ENCODE data around the gene NPAS3.

Gene NPAS3

GRCh38 chr14:33689680-33690079 is 751.0 kb downstream of the NPAS3 start:
- Histone ChIP-seq H3K27me3 (ENCODE audit: control insufficient read depth, insufficient read depth, low read length) (no peaks in the 10 kb centered on the region), H3K27ac (ENCODE audit: low read length) (no peak overlapping the region), H3K9ac (ENCODE audit: low read length) (no peak overlapping the region), H3K9me3 (ENCODE audit: control insufficient read depth, low read depth, low read length) (no peaks in the 10 kb centered on the region), H3K4me3 (ENCODE audit: low read length) (no peak overlapping the region), H3K36me3 (ENCODE audit: control insufficient read depth, low read depth, low read length) (no peaks in the 10 kb centered on the region), H3K4me1 (ENCODE audit: control insufficient read depth, low read depth, low read length) (no peaks in the 10 kb centered on the region)

DNA sequence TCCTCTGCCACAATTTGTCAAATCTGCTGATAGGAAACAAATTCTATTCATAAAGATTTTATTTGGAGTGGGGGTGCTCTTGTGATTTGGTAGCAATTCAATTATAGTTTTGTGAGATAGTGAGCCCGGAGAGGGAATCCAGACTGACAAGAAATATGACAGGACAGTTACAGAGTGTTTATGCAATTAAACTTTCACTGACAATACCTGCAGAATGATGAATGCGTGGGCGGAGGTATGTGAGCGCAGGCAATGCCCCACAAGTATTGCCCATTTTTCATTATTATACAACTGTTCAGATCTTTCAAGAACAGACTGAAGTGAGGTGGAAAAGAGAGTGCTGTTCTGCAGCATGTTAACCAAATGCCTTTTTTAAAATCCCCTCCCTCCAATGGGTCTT is 753.2 kb downstream of the NPAS3 start:
- Histone ChIP-seq H3K36me3 (ENCODE audit: control insufficient read depth, low read depth, low read length) (no peaks in the 10 kb centered on the region), H3K27me3 (ENCODE audit: control insufficient read depth, insufficient read depth, low read length) (no peaks in the 10 kb centered on the region), H3K9me3 (ENCODE audit: control insufficient read depth, low read depth, low read length) (no peaks in the 10 kb centered on the region), H3K4me1 (ENCODE audit: control insufficient read depth, low read depth, low read length) (no peaks in the 10 kb centered on the region), H3K4me3 (ENCODE audit: low read length) (no peak overlapping the region), H3K27ac (ENCODE audit: low read length) (no peak overlapping the region), H3K9ac (ENCODE audit: low read length) (no peak overlapping the region)

GRCh38 chr14:33692762-33693161 is 754.1 kb downstream of the NPAS3 start:
- Histone ChIP-seq H3K9me3 (ENCODE audit: control insufficient read depth, low read depth, low read length) (no peaks in the 10 kb centered on the region), H3K36me3 (ENCODE audit: control insufficient read depth, low read depth, low read length) (no peaks in the 10 kb centered on the region), H3K27ac (ENCODE audit: low read length) (no peak overlapping the region), H3K27me3 (ENCODE audit: control insufficient read depth, insufficient read depth, low read length) (no peaks in the 10 kb centered on the region), H3K4me3 (ENCODE audit: low read length) (no peak overlapping the region), H3K9ac (ENCODE audit: low read length) (no peak overlapping the region), H3K4me1 (ENCODE audit: control insufficient read depth, low read depth, low read length) (no peaks in the 10 kb centered on the region)

- no peak overlapping the region for H3K9ac ChIP-seq (ENCODE audit: low read length)
- H3K4me1 ChIP-seq (ENCODE audit: control insufficient read depth, low read depth, low read length) = no peaks in the 10 kb centered on the region
- H3K27ac ChIP-seq (ENCODE audit: low read length) = no peak overlapping the region
- H3K9me3 ChIP-seq (ENCODE audit: control insufficient read depth, low read depth, low read length) = no peaks in the 10 kb centered on the region
- H3K27me3 ChIP-seq (ENCODE audit: control insufficient read depth, insufficient read depth, low read length) = no peaks in the 10 kb centered on the region
- H3K36me3 ChIP-seq (ENCODE audit: control insufficient read depth, low read depth, low read length) = no peaks in the 10 kb centered on the region
- no peak overlapping the region for H3K4me3 ChIP-seq (ENCODE audit: low read length)
Observed at GRCh38 chr14:33693237-33693636, 754.6 kb downstream of the NPAS3 start.

- Histone ChIP-seq H3K4me3 (ENCODE audit: low read length) (no peak overlapping the region), H3K9me3 (ENCODE audit: control insufficient read depth, low read depth, low read length) (no peaks in the 10 kb centered on the region), H3K9ac (ENCODE audit: low read length) (no peak overlapping the region), H3K27me3 (ENCODE audit: control insufficient read depth, insufficient read depth, low read length) (no peaks in the 10 kb centered on the region), H3K27ac (ENCODE audit: low read length) (no peak overlapping the region), H3K4me1 (ENCODE audit: control insufficient read depth, low read depth, low read length) (no peaks in the 10 kb centered on the region), H3K36me3 (ENCODE audit: control insufficient read depth, low read depth, low read length) (no peaks in the 10 kb centered on the region)
Observed at GRCh38 chr14:33696165-33696564, 757.5 kb downstream of the NPAS3 start.

DNA sequence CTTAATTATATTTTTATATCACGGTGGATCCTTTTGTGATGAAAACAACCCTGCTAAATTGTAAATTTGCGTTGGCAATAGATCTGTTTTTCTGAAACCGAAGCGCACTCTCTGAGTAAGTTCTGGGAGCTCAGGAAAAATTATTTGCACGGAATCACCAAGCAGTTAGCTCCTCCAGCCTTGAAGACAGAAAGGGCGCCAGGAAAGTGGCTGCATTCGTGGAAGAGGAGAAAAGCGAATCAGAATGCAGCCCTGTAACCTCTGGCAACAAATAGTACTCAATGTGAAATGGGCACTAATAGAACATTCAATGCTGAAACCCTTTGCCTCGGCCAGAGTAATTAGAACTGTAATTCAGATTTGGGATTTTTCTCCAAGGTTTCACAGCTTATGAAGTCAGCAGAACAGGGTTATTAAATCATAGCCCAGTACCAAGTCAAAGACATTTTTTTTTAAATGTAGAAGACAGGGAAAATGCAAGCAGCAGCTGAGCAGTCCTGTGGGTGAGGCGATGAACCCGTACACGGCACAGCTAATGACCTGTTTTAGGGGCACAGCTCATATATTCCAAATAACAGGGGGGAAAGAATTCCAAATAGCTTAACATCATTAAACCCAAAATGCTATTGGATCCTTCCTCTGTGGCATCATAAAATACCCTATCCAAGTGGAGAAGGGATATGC is 760.8 kb downstream of the NPAS3 start:
- no peaks in the 10 kb centered on the region for H3K9me3 ChIP-seq (ENCODE audit: control insufficient read depth, low read depth, low read length)
- no peaks in the 10 kb centered on the region for H3K27me3 ChIP-seq (ENCODE audit: control insufficient read depth, insufficient read depth, low read length)
- no peaks in the 10 kb centered on the region for H3K36me3 ChIP-seq (ENCODE audit: control insufficient read depth, low read depth, low read length)
- H3K4me3 ChIP-seq (ENCODE audit: low read length) = no peak overlapping the region
- no peaks in the 10 kb centered on the region for H3K4me1 ChIP-seq (ENCODE audit: control insufficient read depth, low read depth, low read length)
- no peak overlapping the region for H3K27ac ChIP-seq (ENCODE audit: low read length)
- H3K9ac ChIP-seq (ENCODE audit: low read length) = no peak overlapping the region

DNA sequence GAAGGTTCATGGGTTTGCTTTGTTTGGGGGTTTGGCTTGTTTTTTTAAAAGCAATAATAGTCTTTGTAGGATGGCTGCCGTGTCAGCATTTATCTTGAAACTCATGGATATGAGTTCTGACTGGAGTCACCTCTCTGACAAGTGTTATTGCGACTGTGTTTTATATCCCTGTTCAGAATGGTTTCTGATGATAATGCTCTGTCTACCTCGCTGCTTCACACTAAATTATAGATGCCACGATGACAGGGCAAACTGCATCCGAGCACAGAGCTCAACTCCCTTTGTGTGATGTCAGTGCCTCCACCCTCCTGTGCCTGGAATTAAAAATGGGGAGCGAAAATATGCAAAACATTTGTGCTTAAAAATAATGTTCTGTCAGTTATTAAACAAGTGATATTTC is 761.4 kb downstream of the NPAS3 start:
- Histone ChIP-seq H3K9ac (ENCODE audit: low read length) (no peak overlapping the region), H3K27me3 (ENCODE audit: control insufficient read depth, insufficient read depth, low read length) (no peaks in the 10 kb centered on the region), H3K36me3 (ENCODE audit: control insufficient read depth, low read depth, low read length) (no peaks in the 10 kb centered on the region)

GRCh38 chr14:33702293-33702692 is 763.6 kb downstream of the NPAS3 start:
- Histone ChIP-seq H3K4me3 (ENCODE audit: low read length) (no peak overlapping the region), H3K9me3 (ENCODE audit: control insufficient read depth, low read depth, low read length) (no peaks in the 10 kb centered on the region), H3K9ac (ENCODE audit: low read length) (no peak overlapping the region), H3K4me1 (ENCODE audit: control insufficient read depth, low read depth, low read length) (no peaks in the 10 kb centered on the region), H3K27me3 (ENCODE audit: control insufficient read depth, insufficient read depth, low read length) (no peaks in the 10 kb centered on the region), H3K36me3 (ENCODE audit: control insufficient read depth, low read depth, low read length) (no peaks in the 10 kb centered on the region), H3K27ac (ENCODE audit: low read length) (no peak overlapping the region)

More for the DNA sequence above, 761.4 kb downstream of the NPAS3 start:
- Histone ChIP-seq H3K27ac (ENCODE audit: low read length) (no peak overlapping the region), H3K9me3 (ENCODE audit: control insufficient read depth, low read depth, low read length) (no peaks in the 10 kb centered on the region), H3K4me3 (ENCODE audit: low read length) (no peak overlapping the region), H3K4me1 (ENCODE audit: control insufficient read depth, low read depth, low read length) (no peaks in the 10 kb centered on the region)

GRCh38 chr14:33704481-33704880 is 765.8 kb downstream of the NPAS3 start:
- Histone ChIP-seq H3K4me3 (ENCODE audit: low read length) (no peak overlapping the region), H3K27ac (ENCODE audit: low read length) (no peak overlapping the region), H3K9ac (ENCODE audit: low read length) (no peak overlapping the region), H3K36me3 (ENCODE audit: control insufficient read depth, low read depth, low read length) (no peaks in the 10 kb centered on the region), H3K27me3 (ENCODE audit: control insufficient read depth, insufficient read depth, low read length) (no peaks in the 10 kb centered on the region), H3K4me1 (ENCODE audit: control insufficient read depth, low read depth, low read length) (no peaks in the 10 kb centered on the region), H3K9me3 (ENCODE audit: control insufficient read depth, low read depth, low read length) (no peaks in the 10 kb centered on the region)

- Histone ChIP-seq H3K9ac (ENCODE audit: low read length) (no peak overlapping the region), H3K27ac (ENCODE audit: low read length) (no peak overlapping the region), H3K9me3 (ENCODE audit: control insufficient read depth, low read depth, low read length) (no peaks in the 10 kb centered on the region), H3K36me3 (ENCODE audit: control insufficient read depth, low read depth, low read length) (no peaks in the 10 kb centered on the region), H3K4me3 (ENCODE audit: low read length) (no peak overlapping the region), H3K27me3 (ENCODE audit: control insufficient read depth, insufficient read depth, low read length) (no peaks in the 10 kb centered on the region), H3K4me1 (ENCODE audit: control insufficient read depth, low read depth, low read length) (no peaks in the 10 kb centered on the region)
Observed at GRCh38 chr14:33705490-33705889, 766.8 kb downstream of the NPAS3 start.

GRCh38 chr14:33707716-33708115 is 769.0 kb downstream of the NPAS3 start:
- no peaks in the 10 kb centered on the region for H3K9me3 ChIP-seq (ENCODE audit: control insufficient read depth, low read depth, low read length)
- no peak overlapping the region for H3K4me3 ChIP-seq (ENCODE audit: low read length)
- no peak overlapping the region for H3K27ac ChIP-seq (ENCODE audit: low read length)
- H3K4me1 ChIP-seq (ENCODE audit: control insufficient read depth, low read depth, low read length) = peaks cover 14% of the 10 kb centered on the region
- no peak overlapping the region for H3K9ac ChIP-seq (ENCODE audit: low read length)
- H3K27me3 ChIP-seq (ENCODE audit: control insufficient read depth, insufficient read depth, low read length) = no peaks in the 10 kb centered on the region
- H3K36me3 ChIP-seq (ENCODE audit: control insufficient read depth, low read depth, low read length) = no peaks in the 10 kb centered on the region

DNA sequence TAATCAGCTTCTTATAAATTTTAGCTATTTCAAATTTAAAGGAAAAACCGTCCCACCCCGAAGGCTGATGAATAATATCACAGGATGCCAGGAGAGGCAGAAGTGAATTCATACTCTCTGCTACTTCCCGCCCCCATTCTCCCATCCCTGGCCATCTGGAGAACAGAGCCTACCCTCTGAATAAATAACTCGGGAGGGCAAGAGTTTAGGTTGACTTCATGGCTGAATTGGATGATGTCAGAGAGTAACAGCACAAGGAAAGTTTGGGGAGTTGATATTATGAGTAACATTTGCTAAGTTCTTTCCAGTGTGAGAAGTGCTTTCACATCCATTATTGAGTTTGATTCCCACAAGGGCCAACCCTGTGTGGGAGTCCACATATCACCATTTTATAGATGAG is 770.6 kb downstream of the NPAS3 start:
- H3K4me1 ChIP-seq (ENCODE audit: control insufficient read depth, low read depth, low read length) = peaks cover 15% of the 10 kb centered on the region
- no peak overlapping the region for H3K27ac ChIP-seq (ENCODE audit: low read length)
- H3K9ac ChIP-seq (ENCODE audit: low read length) = no peak overlapping the region
- no peaks in the 10 kb centered on the region for H3K36me3 ChIP-seq (ENCODE audit: control insufficient read depth, low read depth, low read length)
- no peaks in the 10 kb centered on the region for H3K27me3 ChIP-seq (ENCODE audit: control insufficient read depth, insufficient read depth, low read length)
- no peaks in the 10 kb centered on the region for H3K9me3 ChIP-seq (ENCODE audit: control insufficient read depth, low read depth, low read length)
- H3K4me3 ChIP-seq (ENCODE audit: low read length) = no peak overlapping the region

All from iPS-18a (cell line).